ENCODE measurements around the gene MELTF. TPM values are rescaled to one million over a fixed set of nuclear protein-coding genes. Genes with fewer than 3 reads are reported as not detected.

MELTF gene
- total and polyA plus RNA-seq, 2 donors (not counting 1 experiment from before 2014, with no cell fraction given): 0.13 to 2.9 TPM

Other genes starting within 250 kb of the MELTF start
- gene SENP5, start 161.9 kb downstream of the MELTF start, total RNA-seq: 51.5 and 58.4 TPM in 2 replicates
- 9.2 and 9.7 TPM in 2 replicates for gene SENP5, start 161.9 kb downstream of the MELTF start, polyA plus RNA-seq
- 93.4 and 95.0 TPM in 2 replicates for gene NCBP2, start 87.3 kb downstream of the MELTF start, total RNA-seq
- gene NCBP2, start 87.3 kb downstream of the MELTF start, polyA plus RNA-seq: 25.5 and 46.4 TPM in 2 replicates
- 3.9 TPM in 2 replicates for gene PIGZ, start 61.0 kb downstream of the MELTF start, total RNA-seq
- 2.0 and 2.2 TPM in 2 replicates for gene PIGZ, start 61.0 kb downstream of the MELTF start, polyA plus RNA-seq